SU-DHL-6 (cell line): ENCODE results near the gene LTB4R2.

Experiments used
- EZH2phosphoT487 ChIP-seq: fragments of 200-600 bp; sonication (generic), shearing (Covaris generic); conservative IDR thresholded peaks from 2 replicates; pipeline ENCODE4 v1.6.1; 2018; ENCODE audit warnings: mild to moderate bottlenecking, antibody characterized with exemption, low read length, moderate library complexity, mixed read lengths
- TF ChIP-seq, protein P1 (sequence below): fragments of 200-600 bp; sonication (generic); IDR thresholded peaks from one replicate; pipeline ENCODE4 v1.5.1; 2017; ENCODE audit warnings: antibody characterized with exemption, mild to moderate bottlenecking, low read length, moderate library complexity; ENCODE audit not compliant: insufficient read depth, poor library complexity, severe bottlenecking

DNA sequence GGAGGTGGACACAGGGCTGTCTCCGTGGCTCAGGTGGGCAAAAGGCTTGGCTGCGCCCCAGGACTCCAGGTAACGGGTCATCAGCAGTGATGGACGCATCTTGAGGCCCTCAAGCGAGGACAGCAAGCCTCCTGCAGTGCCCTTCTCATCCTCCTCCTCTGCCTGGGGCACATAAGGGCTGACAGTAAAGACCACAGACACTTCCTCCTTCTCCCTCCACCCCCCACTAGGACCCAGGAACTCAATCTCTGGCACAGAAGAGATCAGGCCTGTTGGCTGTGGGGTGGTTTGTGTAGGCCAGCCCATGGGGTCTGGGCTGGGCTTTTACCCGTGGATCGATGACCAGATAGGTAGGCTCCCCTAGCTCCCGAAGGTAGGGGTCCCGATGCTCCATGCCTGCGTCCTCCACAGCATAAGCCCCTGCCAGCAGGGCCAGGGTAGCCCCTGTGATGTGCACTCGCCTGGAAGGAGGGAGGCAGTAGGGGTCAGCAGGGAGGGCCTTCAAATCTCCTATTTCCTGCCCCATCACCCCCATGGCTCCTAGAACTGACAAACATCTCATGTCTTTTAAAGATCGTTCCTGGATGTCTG lies 19.2 kb downstream of the LTB4R2 start:
- TF ChIP-seq, protein P1, sequence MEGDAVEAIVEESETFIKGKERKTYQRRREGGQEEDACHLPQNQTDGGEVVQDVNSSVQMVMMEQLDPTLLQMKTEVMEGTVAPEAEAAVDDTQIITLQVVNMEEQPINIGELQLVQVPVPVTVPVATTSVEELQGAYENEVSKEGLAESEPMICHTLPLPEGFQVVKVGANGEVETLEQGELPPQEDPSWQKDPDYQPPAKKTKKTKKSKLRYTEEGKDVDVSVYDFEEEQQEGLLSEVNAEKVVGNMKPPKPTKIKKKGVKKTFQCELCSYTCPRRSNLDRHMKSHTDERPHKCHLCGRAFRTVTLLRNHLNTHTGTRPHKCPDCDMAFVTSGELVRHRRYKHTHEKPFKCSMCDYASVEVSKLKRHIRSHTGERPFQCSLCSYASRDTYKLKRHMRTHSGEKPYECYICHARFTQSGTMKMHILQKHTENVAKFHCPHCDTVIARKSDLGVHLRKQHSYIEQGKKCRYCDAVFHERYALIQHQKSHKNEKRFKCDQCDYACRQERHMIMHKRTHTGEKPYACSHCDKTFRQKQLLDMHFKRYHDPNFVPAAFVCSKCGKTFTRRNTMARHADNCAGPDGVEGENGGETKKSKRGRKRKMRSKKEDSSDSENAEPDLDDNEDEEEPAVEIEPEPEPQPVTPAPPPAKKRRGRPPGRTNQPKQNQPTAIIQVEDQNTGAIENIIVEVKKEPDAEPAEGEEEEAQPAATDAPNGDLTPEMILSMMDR = no peak
- TF ChIP-seq EZH2phosphoT487 = no peak
